Glomerular endothelial cell (primary cell): ENCODE data around the gene AP2A1. TPM values are rescaled to one million over a fixed set of nuclear protein-coding genes. Genes with fewer than 3 reads are reported as not detected.
"Not testable (repeated sequence)": the region's sequence is repeated elsewhere in the genome, so short reads cannot be mapped to it uniquely, and the experiment has no call there.

Experiments used
- DNase-seq: peaks from one replicate; pipeline ENCODE4 v3.0.0-alpha.2; 2011; ENCODE audit warnings: low read depth, low spot score; ENCODE audit errors: extremely low read depth
- total RNA-seq: library from RNA; depleted of rRNA; stranded (reverse); fragments of >200 nt; gene quantifications from 2 replicates; pipeline ENCODE4 v1.2.3, GENCODE V29; 2015

The AP2A1 gene
- 146 and 147 TPM in 2 replicates for total RNA-seq

GRCh38 chr19:49766930-49767299, at the start of gene AP2A1:
AP2A1 (plus strand) TSS chr19:49767001; CDS start chr19:49767134, 133 bp downstream.
- no peak for DNase-seq

- DNase-seq: no peak
Observed at GRCh38 chr19:49718511-49718910, 48.3 kb upstream of the AP2A1 start.

GRCh38 chr19:49718991-49719390, 47.8 kb upstream of the AP2A1 start:
- DNase-seq: no peak

GRCh38 chr19:49719420-49719819, 47.4 kb upstream of the AP2A1 start:
- DNase-seq: not testable (repeated sequence)

GRCh38 chr19:49727217-49728030, 39.4 kb upstream of the AP2A1 start:
- no peak for DNase-seq

GRCh38 chr19:49730166-49730565, 36.6 kb upstream of the AP2A1 start:
- no peak for DNase-seq

- no peak for DNase-seq
Observed at GRCh38 chr19:49738268-49738667, 28.5 kb upstream of the AP2A1 start.

- DNase-seq: no peak
Observed at GRCh38 chr19:49739098-49739497, 27.7 kb upstream of the AP2A1 start.

- no peak for DNase-seq
Observed at GRCh38 chr19:49739933-49740332, 26.9 kb upstream of the AP2A1 start.

GRCh38 chr19:49741210-49741844, 25.5 kb upstream of the AP2A1 start:
- no peak for DNase-seq

GRCh38 chr19:49744946-49745381, 21.8 kb upstream of the AP2A1 start:
- DNase-seq: no peak

GRCh38 chr19:49746206-49746958, 20.4 kb upstream of the AP2A1 start:
- no peak for DNase-seq

- no peak for DNase-seq
Observed at GRCh38 chr19:49749055-49749716, 17.6 kb upstream of the AP2A1 start.

GRCh38 chr19:49749771-49750170, 17.0 kb upstream of the AP2A1 start:
- DNase-seq: no peak

- no peak for DNase-seq
Observed at GRCh38 chr19:49752701-49753100, 14.1 kb upstream of the AP2A1 start.

GRCh38 chr19:49755956-49756355, 10.8 kb upstream of the AP2A1 start:
- no peak for DNase-seq

GRCh38 chr19:49758292-49758691, 8.5 kb upstream of the AP2A1 start:
- DNase-seq: no peak

- DNase-seq: no peak
Observed at GRCh38 chr19:49761249-49761624, 5.6 kb upstream of the AP2A1 start.

- no peak for DNase-seq
Observed at GRCh38 chr19:49761625-49762311, 5.0 kb upstream of the AP2A1 start.

GRCh38 chr19:49763230-49763629, 3.6 kb upstream of the AP2A1 start, which contains the start of gene TSKS:
TSKS (minus strand) TSS chr19:49763306; CDS start chr19:49763247, 59 bp downstream.
- no peak for DNase-seq
